Muscle of leg (tissue), 16 donors: ENCODE data around the gene GPRC5C. TPM values are rescaled to one million over a fixed set of nuclear protein-coding genes. Genes with fewer than 3 reads are reported as not detected.

Experiments used
- DNase-seq: peaks from one replicate; pipeline ENCODE4 v3.0.0; 2013
- H3K27ac ChIP-seq: one replicate; pipeline ENCODE4 v1.5.1; 2013; ENCODE audit warnings: mild to moderate bottlenecking, low read length, control low read depth
- H3K27me3 ChIP-seq: one replicate; pipeline ENCODE4 v1.6.1; 2013; ENCODE audit warnings: low read length; ENCODE audit not compliant: control insufficient read depth, insufficient read depth
- H3K36me3 ChIP-seq: one replicate; pipeline ENCODE4 v1.6.1; 2013; ENCODE audit warnings: low read length; ENCODE audit not compliant: control insufficient read depth, insufficient read depth
- H3K4me1 ChIP-seq: one replicate; pipeline ENCODE4 v1.6.1; 2013; ENCODE audit warnings: low read length; ENCODE audit not compliant: control insufficient read depth, insufficient read depth
- H3K4me3 ChIP-seq: one replicate; pipeline ENCODE4 v1.5.1; 2013; ENCODE audit warnings: low read length, control low read depth
- H3K9me3 ChIP-seq: replicated peaks from 2 replicates; pipeline ENCODE4 v1.6.1; 2013; ENCODE audit warnings: low read depth, low read length; ENCODE audit not compliant: control insufficient read depth
- WGBS: methylation state at CpG from one replicate; pipeline ENCODE4 v1.1.5; 2013; ENCODE audit warnings: missing lambda C conversion rate; ENCODE audit not compliant: insufficient coverage; 5-methylcytosine and 5-hydroxymethylcytosine counted together
- long read RNA-seq, 11 donors: transcript quantifications; one replicate each; lab custom pipeline, GENCODE V29; 2026
- polyA plus RNA-seq, 8 donors: library from polyadenylated mRNA; unstranded; fragments of 120-200 nt; gene quantifications; one replicate each; pipeline versions ENCODE4 v1.2.1 to v1.2.3, GENCODE V29; 2013; ENCODE audit warnings: inconsistent platforms in 1 of 8, low replicate concordance in 1 of 8; ENCODE audit not compliant: insufficient read length in 8 of 8, insufficient read depth in 1 of 8
- total RNA-seq: library from RNA; stranded (reverse); fragments of 120-200 nt; gene quantifications from one replicate; pipeline ENCODE4 v1.2.4, GENCODE V29; 2013

Gene GPRC5C, protein sequence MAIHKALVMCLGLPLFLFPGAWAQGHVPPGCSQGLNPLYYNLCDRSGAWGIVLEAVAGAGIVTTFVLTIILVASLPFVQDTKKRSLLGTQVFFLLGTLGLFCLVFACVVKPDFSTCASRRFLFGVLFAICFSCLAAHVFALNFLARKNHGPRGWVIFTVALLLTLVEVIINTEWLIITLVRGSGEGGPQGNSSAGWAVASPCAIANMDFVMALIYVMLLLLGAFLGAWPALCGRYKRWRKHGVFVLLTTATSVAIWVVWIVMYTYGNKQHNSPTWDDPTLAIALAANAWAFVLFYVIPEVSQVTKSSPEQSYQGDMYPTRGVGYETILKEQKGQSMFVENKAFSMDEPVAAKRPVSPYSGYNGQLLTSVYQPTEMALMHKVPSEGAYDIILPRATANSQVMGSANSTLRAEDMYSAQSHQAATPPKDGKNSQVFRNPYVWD
- total RNA-seq (56.0 TPM), polyA plus RNA-seq (10 to 100 TPM; 16.2 to 37.5 (median 32.3) TPM)
- long read RNA-seq, donor 1, partial matches to known transcripts = 0 of 1 reads
- long read RNA-seq, donor 1, other reads (novel, unspliced or antisense) = 0 of 1 reads
- long read RNA-seq, donor 2, partial matches to known transcripts = 0 of 3 reads
- long read RNA-seq, donor 2, other reads (novel, unspliced or antisense) = 0 of 3 reads
- long read RNA-seq, donor 3, transcript GPRC5C-202 (4 exons, 2,988 nt) = major isoform, 13 of 23 reads
- long read RNA-seq, donor 3, partial matches to known transcripts = 5 of 23 reads
- long read RNA-seq, donor 3, other reads (novel, unspliced or antisense) = 5 of 23 reads
- long read RNA-seq, donor 4, partial matches to known transcripts = 0 of 12 reads
- long read RNA-seq, donor 4, other reads (novel, unspliced or antisense) = 5 of 12 reads
- long read RNA-seq, donor 5, transcript GPRC5C-202 (4 exons, 2,988 nt) = major isoform, 7 of 10 reads
- long read RNA-seq, donor 5, partial matches to known transcripts = 0 of 10 reads
- long read RNA-seq, donor 5, other reads (novel, unspliced or antisense) = 0 of 10 reads
- long read RNA-seq, donor 6, transcript GPRC5C-202 (4 exons, 2,988 nt) = major isoform, 6 of 18 reads
- long read RNA-seq, donor 6, transcript GPRC5C-207 (1 exons, 2,224 nt) = minor isoform, 5 of 18 reads
- long read RNA-seq, donor 6, partial matches to known transcripts = 7 of 18 reads
- long read RNA-seq, donor 6, other reads (novel, unspliced or antisense) = 0 of 18 reads
- long read RNA-seq, donor 7, partial matches to known transcripts = 6 of 11 reads
- long read RNA-seq, donor 7, other reads (novel, unspliced or antisense) = 0 of 11 reads
- long read RNA-seq, donor 8, transcript GPRC5C-207 (1 exons, 2,224 nt) = major isoform, 5 of 7 reads
- long read RNA-seq, donor 8, partial matches to known transcripts = 0 of 7 reads
- long read RNA-seq, donor 8, other reads (novel, unspliced or antisense) = 0 of 7 reads
- long read RNA-seq, donor 9, transcript GPRC5C-202 (4 exons, 2,988 nt) = major isoform, 8 of 10 reads
- long read RNA-seq, donor 9, partial matches to known transcripts = 0 of 10 reads
- long read RNA-seq, donor 9, other reads (novel, unspliced or antisense) = 0 of 10 reads
- long read RNA-seq, donor 10, partial matches to known transcripts = 0 of 6 reads
- long read RNA-seq, donor 10, other reads (novel, unspliced or antisense) = 0 of 6 reads
- long read RNA-seq, donor 11, transcript GPRC5C-202 (4 exons, 2,988 nt) = minor isoform, 5 of 19 reads
- long read RNA-seq, donor 11, transcript GPRC5C-207 (1 exons, 2,224 nt) = major isoform, 7 of 19 reads
- long read RNA-seq, donor 11, partial matches to known transcripts = 6 of 19 reads
- long read RNA-seq, donor 11, other reads (novel, unspliced or antisense) = 0 of 19 reads

DNA sequence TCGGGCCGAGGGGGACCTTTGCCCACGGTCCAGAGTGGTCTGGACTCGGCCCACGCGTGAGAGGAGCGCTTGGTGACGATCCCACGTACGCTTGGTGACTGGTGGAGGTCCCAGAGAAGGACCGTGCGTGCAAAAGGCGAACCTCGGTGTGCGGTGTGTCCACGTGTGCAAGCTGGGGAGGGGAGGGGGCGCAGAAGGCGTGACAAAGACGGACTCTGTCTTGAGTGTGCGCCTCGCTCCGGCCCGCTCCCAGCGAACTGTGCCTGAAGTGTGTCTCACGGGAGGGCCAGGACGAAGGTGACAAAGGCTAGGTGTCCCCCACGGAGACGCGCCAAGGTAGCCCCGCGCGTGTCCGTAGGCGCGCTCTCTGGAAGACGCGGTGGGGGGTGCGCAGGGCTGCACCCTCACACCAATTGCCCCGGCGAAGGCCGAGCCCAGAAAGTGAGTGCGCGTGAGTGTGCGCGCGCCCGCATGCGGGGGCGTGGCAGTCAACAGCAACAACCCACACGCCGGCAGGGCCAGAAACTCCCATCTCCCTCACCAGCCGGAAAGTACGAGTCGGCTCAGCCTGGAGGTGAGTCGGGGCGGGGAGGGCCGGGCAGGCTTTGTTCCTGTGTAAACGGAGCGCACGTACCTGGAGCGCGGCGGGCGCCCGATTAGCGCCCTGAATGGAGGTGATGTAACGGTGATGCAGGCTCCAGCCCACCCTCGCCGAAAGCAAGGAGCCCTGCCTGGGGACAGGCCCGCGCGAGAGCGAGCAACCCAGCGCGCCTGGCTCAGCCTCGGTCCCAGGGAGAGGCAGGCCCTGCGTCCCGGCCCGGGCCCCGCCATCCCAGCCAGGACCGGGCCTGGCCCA is at the start of gene GPRC5C:
GPRC5C (plus strand) TSS at position 521 of the 856 bp plus-strand sequence. CDS start 7,689 bp downstream, outside the sequence.
- peak; percentile 76 for DNase-seq
- 1% methylated on average over 68 of the region's 81 CpGs for WGBS
- Histone ChIP-seq H3K4me3 (peak within 1 kb of the TSS; percentile 71), H3K9me3 (no peaks in the 10 kb centered on the region), H3K4me1 (peaks cover 64% of the 10 kb centered on the region), H3K27me3 (peaks cover 26% of the 10 kb centered on the region), H3K36me3 (no peaks in the 10 kb centered on the region), H3K27ac (peak within 1 kb of the TSS; percentile 86)

DNA sequence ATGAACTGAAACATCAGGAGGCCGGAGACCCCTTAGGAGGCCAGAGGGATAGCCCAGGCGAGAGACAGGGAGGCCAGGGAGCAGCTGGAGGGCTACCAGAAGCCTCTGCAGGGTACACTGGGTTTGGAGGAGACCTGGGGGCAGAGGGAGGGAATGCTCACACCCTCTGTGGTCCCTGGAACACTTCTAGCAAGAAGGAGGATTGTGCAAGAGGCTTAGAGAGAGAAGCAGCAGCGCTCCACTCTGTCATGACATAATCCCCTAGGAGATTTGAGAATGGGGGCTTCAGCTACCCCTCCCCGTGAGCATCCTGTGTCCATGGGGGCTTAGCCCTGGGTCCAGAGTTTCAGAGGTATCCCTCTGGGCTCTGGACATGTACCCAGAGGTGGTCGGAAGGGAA is 48.7 kb upstream of the GPRC5C start:
- no peaks in the 10 kb centered on the region for H3K27me3 ChIP-seq
- no peak for DNase-seq
- H3K4me3 ChIP-seq = no peak overlapping the region
- no peaks in the 10 kb centered on the region for H3K9me3 ChIP-seq
- 81% methylated on average over 3 of the region's 5 CpGs for WGBS
- H3K4me1 ChIP-seq = peaks cover 38% of the 10 kb centered on the region
- H3K36me3 ChIP-seq = no peaks in the 10 kb centered on the region
- no peak overlapping the region for H3K27ac ChIP-seq

DNA sequence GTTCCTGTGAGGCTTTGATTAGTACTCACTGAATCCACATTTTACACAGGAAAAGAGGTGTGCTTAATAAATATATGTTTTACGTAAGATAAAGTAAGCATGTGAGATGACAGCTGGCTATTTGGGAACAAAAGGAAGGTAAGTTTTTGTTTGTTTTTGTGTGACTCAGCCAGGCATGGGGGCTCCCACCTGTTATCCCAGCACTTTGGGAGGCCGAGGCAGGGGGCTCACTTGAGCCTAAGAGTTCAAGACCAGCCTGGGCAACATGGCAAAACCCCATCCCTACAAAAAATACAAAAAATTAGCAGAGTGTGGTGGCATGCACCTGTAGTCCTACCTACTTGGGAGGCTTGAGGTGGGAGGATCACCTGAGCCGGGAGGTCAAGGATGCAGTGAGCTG is 46.7 kb upstream of the GPRC5C start:
- Histone ChIP-seq H3K4me1 (peaks cover 35% of the 10 kb centered on the region), H3K9me3 (no peaks in the 10 kb centered on the region), H3K36me3 (no peaks in the 10 kb centered on the region), H3K27me3 (no peaks in the 10 kb centered on the region), H3K27ac (no peak overlapping the region), H3K4me3 (no peak overlapping the region)
- WGBS = 80% methylated on average over 1 of the region's 3 CpGs
- no peak for DNase-seq

DNA sequence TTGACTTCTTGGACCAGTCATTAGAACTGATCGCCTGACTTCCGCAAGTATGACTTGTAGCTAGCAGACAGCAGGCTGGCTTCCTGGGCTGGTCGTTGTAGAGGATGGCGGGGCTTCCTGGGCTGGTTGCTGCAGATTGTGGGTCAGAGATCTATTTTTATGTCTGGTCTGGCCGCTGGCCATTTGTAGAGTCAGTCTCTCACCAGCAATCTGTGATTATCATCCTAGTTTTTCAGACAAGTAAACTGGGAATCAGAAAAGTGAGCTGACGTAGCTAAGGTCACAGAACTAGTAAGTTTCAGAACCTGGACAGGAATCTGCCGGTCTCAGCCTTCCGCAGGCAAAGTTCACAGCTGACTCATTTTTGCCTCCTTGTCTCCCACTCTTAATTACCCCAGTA is 45.5 kb upstream of the GPRC5C start:
- peak overlapping the region; percentile 47 for H3K27ac ChIP-seq
- H3K9me3 ChIP-seq = no peaks in the 10 kb centered on the region
- H3K4me3 ChIP-seq = no peak overlapping the region
- peaks cover 25% of the 10 kb centered on the region for H3K4me1 ChIP-seq
- peak; percentile 60 for DNase-seq
- H3K27me3 ChIP-seq = no peaks in the 10 kb centered on the region
- WGBS = 66% methylated on average over 3 of the region's 8 CpGs
- H3K36me3 ChIP-seq = no peaks in the 10 kb centered on the region

DNA sequence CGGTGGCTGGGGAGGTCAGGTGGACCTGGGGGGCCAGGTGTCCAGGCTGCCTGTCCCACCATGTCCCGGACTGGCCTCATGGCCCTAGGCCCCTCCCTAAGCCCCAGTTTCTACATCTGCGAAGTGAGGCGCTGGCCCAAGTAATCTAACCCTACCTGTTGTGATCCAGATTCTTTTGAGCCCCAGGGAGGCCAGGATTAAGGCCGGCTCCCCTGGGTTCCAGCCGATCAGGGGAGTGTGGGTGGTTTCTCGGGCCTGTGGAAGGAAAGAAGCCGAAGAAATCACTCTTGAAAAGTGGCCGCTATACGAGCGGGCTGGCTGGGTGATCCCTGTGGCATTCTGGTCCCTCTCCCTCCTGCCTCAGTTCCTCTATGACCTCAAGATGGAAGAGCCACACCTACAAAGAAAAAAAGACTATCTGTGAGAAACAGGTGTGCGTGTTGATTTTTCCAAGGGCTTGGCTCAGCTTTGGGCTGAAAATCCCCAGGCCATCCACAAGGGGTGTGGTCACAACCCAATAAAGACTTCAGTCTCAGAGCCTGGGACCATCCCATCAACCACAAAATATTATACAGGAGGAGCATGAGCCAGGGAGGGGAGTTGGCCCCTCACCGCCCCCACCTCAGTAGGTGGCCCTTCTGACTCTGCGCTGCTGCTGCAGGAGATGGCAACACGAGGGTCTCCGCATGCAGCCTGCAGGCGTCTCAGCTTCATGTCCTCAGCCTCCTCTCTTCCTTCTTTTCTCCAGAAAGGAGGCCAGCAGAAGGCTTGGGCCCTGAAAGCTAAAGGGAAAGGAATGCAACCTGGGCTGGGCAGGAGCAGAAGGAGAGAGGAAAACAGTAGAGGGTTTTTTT is 44.3 kb upstream of the GPRC5C start:
- Histone ChIP-seq H3K9me3 (no peaks in the 10 kb centered on the region), H3K4me3 (no peak overlapping the region)

DNA sequence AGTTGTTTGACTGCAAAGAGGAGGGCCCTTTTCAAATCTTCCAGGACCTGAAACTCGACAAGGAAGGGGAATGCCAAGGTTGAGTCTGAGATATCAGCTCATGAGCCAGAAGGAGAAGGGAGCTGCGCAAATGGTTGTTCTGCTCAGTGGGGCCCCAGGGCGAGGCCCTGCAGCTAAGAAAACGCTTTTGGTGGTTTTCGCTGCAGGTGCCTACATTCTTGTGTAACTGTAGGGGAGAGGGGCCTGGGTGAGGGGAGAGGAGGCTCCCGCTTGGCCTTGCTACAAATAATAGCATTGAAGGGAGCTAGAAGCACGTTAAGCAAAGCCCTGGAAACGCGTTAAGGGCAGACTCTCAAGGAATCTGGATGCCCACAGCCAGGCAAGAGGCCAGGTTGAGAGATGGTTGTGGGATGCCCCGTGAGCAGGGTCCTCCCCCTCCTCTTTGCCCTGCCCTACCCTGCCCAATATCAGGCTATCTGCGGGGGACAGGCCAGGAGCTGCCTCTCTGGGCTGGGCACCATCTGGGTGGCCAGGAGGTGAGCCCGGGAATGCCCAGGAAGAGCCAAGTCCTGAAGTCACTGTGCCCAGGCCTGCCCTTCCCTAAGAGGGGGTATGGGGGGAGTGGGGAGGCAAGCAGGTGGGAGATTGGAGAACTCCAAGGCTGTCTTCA is 42.7 kb upstream of the GPRC5C start:
- no peaks in the 10 kb centered on the region for H3K27me3 ChIP-seq
- no peaks in the 10 kb centered on the region for H3K9me3 ChIP-seq
- 63% methylated on average over 10 of the region's 12 CpGs for WGBS
- H3K4me1 ChIP-seq = peaks cover 37% of the 10 kb centered on the region
- no peak overlapping the region for H3K4me3 ChIP-seq
- DNase-seq = no peak
- H3K36me3 ChIP-seq = no peaks in the 10 kb centered on the region
- H3K27ac ChIP-seq = no peak overlapping the region

More for the DNA sequence above, 44.3 kb upstream of the GPRC5C start:
- 53% methylated on average over 8 of the region's 17 CpGs for WGBS
- H3K4me1 ChIP-seq = peaks cover 25% of the 10 kb centered on the region
- no peak overlapping the region for H3K27ac ChIP-seq
- H3K27me3 ChIP-seq = no peaks in the 10 kb centered on the region
- no peak for DNase-seq
- H3K36me3 ChIP-seq = no peaks in the 10 kb centered on the region

DNA sequence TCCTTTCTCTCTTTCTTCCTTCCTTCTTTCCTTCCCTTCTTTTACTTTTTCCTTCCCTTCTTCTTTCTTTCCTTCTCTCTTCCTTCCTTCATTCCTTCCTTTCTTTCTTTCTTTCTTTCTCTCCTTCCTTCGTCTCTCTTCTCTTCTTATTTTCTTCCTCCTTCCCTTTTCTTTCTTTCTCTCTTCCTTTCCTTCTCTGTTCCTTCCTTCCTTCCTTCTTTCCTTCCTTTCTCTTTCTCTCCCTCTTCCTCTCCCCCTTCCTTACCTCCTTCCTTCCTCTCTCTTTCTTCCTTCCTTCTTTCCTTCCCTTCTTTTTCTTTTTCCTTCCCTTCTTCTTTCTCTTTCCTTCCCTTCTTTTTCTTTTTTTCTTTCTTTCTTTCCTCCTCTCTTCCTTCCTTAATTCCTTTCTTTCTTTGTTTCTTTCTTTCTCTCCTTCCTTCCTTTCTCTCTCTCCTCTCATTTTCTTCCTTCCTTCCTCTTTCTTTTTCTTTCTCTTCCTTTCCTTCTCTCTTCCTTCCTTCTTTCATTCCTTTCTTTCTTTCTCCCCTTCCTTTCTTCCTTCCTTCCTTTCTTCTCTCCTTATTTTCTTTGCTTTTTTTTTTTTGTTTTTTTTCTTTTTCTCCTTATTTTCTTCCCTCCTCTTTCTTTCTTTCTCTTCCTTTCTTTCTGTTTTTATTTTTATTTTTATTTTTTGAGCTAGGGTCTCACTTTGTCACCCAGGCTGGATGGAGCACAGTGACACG is 41.8 kb upstream of the GPRC5C start:
- Histone ChIP-seq H3K4me1 (peaks cover 46% of the 10 kb centered on the region), H3K27me3 (no peaks in the 10 kb centered on the region), H3K4me3 (no peak overlapping the region), H3K9me3 (no peaks in the 10 kb centered on the region), H3K36me3 (no peaks in the 10 kb centered on the region), H3K27ac (no peak overlapping the region)
- DNase-seq = no peak
- WGBS = 74% methylated on average over 2 of the region's 2 CpGs
